K562 (cell line): ENCODE results near the gene STX3. TPM values are rescaled to one million over a fixed set of nuclear protein-coding genes. Genes with fewer than 3 reads are reported as not detected.
A peak's percentile ranks its signal among the peaks of the same experiment; 100 is the strongest.

Experiments used
- ATAC-seq: fragments of 200-7000 bp; cut with Tn5 transposase; 3 replicates; pipeline ENCODE4 v1.9.1; 2020; ENCODE audit warnings: moderate library complexity
- BruUV-seq: library from RNA; stranded (reverse); fragments of 400-500 nt; replicated peaks from 2 replicates; lab custom pipeline; 2021; lab: Mats Ljungman, UMichigan
- CTCF ChIA-PET: fragments of 300-600 bp; formaldehyde crosslinking; extraction: SDS; loops from one replicate; lab custom pipeline; 2021; ENCODE audit warnings: low intra/inter-chr PET ratio; lab: Yijun Ruan, JAX
- POLR2A ChIA-PET: fragments of 300-600, 350-650 bp; sonication (Branson Sonifier 250); formaldehyde crosslinking; extraction: SDS; loops from one replicate; lab custom pipeline; 2021; ENCODE audit warnings: antibody characterized with exemption, inconsistent platforms; lab: Yijun Ruan, JAX
- DNase-seq, 4 experiments: peaks; one replicate each; pipeline versions ENCODE4 v3.0.0 to v3.0.0-alpha.2; 2011 to 2018; ENCODE audit warnings: low spot score in 3 of 4, mixed read lengths in 3 of 4; ENCODE audit errors: extremely low read depth in 1 of 4
- FAIRE-seq: peaks from 2 replicates; lab custom pipeline; 2011; peaks lifted over from hg19 to GRCh38; lab: Jason Lieb, UNC
- H2AFZ ChIP-seq: 2 replicates; pipeline ENCODE4 v1.6.0; 2011; ENCODE audit warnings: low read depth, low read length, control low read depth, inconsistent platforms
- H3K27ac ChIP-seq: fragments of 200-600 bp; 3 replicates; pipeline ENCODE4 v1.8.0; 2011; ENCODE audit warnings: low read depth, mild to moderate bottlenecking, control low read depth, inconsistent platforms, low read length, moderate library complexity, mixed read lengths; ENCODE audit errors: extremely low read depth
- H3K27me3 ChIP-seq, 2 experiments: fragments of 300-600 bp in 1 of 2; 2 replicates in 1 of 2; 3 replicates in 1 of 2; pipeline versions ENCODE4 v1.6.0 to v1.8.0; 2011; ENCODE audit warnings: inconsistent platforms in 2 of 2, low read length in 2 of 2, mild to moderate bottlenecking in 1 of 2, mixed read lengths in 1 of 2, moderate library complexity in 1 of 2; ENCODE audit not compliant: control insufficient read depth in 2 of 2, insufficient read depth in 2 of 2
- H3K36me3 ChIP-seq: fragments of 300-600 bp; 3 replicates; pipeline ENCODE4 v1.8.0; 2011; ENCODE audit warnings: mild to moderate bottlenecking, low read length, inconsistent platforms; ENCODE audit not compliant: control insufficient read depth, insufficient read depth
- H3K4me1 ChIP-seq, 2 experiments: fragments of 200-600 bp in 1 of 2; replicated peaks in 1 of 2; 2 replicates in 1 of 2; 3 replicates in 1 of 2; pipeline versions ENCODE4 v1.5.1 to v1.8.0; 2011; ENCODE audit warnings: inconsistent platforms in 2 of 2, low read length in 2 of 2, mild to moderate bottlenecking in 1 of 2, mixed read lengths in 1 of 2, moderate library complexity in 1 of 2; ENCODE audit not compliant: control insufficient read depth in 2 of 2, insufficient read depth in 2 of 2
- H3K4me2 ChIP-seq: 2 replicates; pipeline ENCODE4 v1.6.1; 2011; ENCODE audit warnings: low read length, control low read depth, inconsistent platforms, mixed read lengths; ENCODE audit not compliant: insufficient read depth
- H3K4me3 ChIP-seq: fragments of 200-600 bp; sonication (generic), shearing (Covaris generic); 2 replicates; pipeline ENCODE4 v1.5.1; 2016; ENCODE audit warnings: control low read depth, inconsistent platforms
- H3K79me2 ChIP-seq: fragments of 200-600 bp; 3 replicates; pipeline ENCODE4 v1.8.0; 2011; ENCODE audit warnings: low read length, inconsistent platforms; ENCODE audit not compliant: control insufficient read depth, insufficient read depth
- H3K9ac ChIP-seq, 2 experiments: 2 replicates each; pipeline versions ENCODE4 v1.6.0 to v1.6.1; 2011; ENCODE audit warnings: low read depth in 2 of 2, low read length in 2 of 2, control low read depth in 1 of 2, inconsistent platforms in 1 of 2, mild to moderate bottlenecking in 1 of 2, mixed read lengths in 1 of 2; ENCODE audit not compliant: insufficient read depth in 1 of 2
- H3K9me1 ChIP-seq: one replicate; pipeline ENCODE4 v1.6.0; 2011; ENCODE audit warnings: inconsistent platforms, mild to moderate bottlenecking, low read length, moderate library complexity; ENCODE audit not compliant: control insufficient read depth, insufficient read depth
- H3K9me3 ChIP-seq: replicated peaks from 2 replicates; pipeline ENCODE4 v1.5.1; 2011; ENCODE audit warnings: low read depth, low read length, inconsistent platforms; ENCODE audit not compliant: control insufficient read depth, insufficient read depth
- H4K20me1 ChIP-seq: replicated peaks from 2 replicates; pipeline ENCODE4 v1.6.1; 2011; ENCODE audit warnings: low read length, inconsistent platforms, mixed read lengths; ENCODE audit not compliant: control insufficient read depth, insufficient read depth
- BRF1 ChIP-seq: IDR thresholded peaks from 3 replicates; pipeline ENCODE4 v1.6.1; 2011; ENCODE audit warnings: borderline replicate concordance, mild to moderate bottlenecking; ENCODE audit not compliant: insufficient read length; ENCODE audit errors: extremely low read depth
- NCOA1 ChIP-seq: fragments of 450-650 bp; IDR thresholded peaks from 2 replicates; pipeline ENCODE4 v1.6.1; 2016; ENCODE audit warnings: low read depth
- NFIC ChIP-seq: fragments of 450-650 bp; IDR thresholded peaks from 2 replicates; pipeline ENCODE4 v1.6.1; 2017; ENCODE audit warnings: mild to moderate bottlenecking, inconsistent platforms
- NFIX ChIP-seq: fragments of 250-450 bp; sonication (Bioruptor Pico); IDR thresholded peaks from 2 replicates; pipeline ENCODE4 v1.4.0; 2020; ENCODE audit warnings: low read depth, mild to moderate bottlenecking, moderate library complexity
- NR3C1 ChIP-seq: sonication (generic); formaldehyde crosslinking; IDR thresholded peaks from 2 replicates; pipeline ENCODE4 v1.8.1; 2022; ENCODE audit warnings: missing genetic modification reagents
- RBM39 ChIP-seq: fragments of 200-400 bp; formaldehyde crosslinking; optimal IDR thresholded peaks from 2 replicates; pipeline ENCODE3; 2018; ENCODE audit warnings: low read depth, low read length
- RFX7 ChIP-seq: fragments of 250-450 bp; sonication (Bioruptor Pico); IDR thresholded peaks from 2 replicates; pipeline ENCODE4 v1.5.1; 2021; ENCODE audit warnings: mild to moderate bottlenecking
- STAT5A ChIP-seq: IDR thresholded peaks from 2 replicates; pipeline ENCODE4 v1.6.1; 2012; ENCODE audit warnings: low read length, inconsistent platforms, borderline replicate concordance
- ZBED1 ChIP-seq: IDR thresholded peaks from 2 replicates; pipeline ENCODE4 v1.6.1; 2014
- ZNF253 ChIP-seq: fragments of 250-450 bp; sonication (Bioruptor Pico); conservative IDR thresholded peaks from 2 replicates; pipeline ENCODE4 v1.6.1; 2021; ENCODE audit warnings: mild to moderate bottlenecking
- ZNF79 ChIP-seq: fragments of 250-450 bp; sonication (Bioruptor Pico); IDR thresholded peaks from 2 replicates; pipeline ENCODE4 v1.4.0; 2020; ENCODE audit warnings: low read depth, mild to moderate bottlenecking, moderate library complexity
- WGBS: fragments of 100-300 bp; shearing (Covaris generic); methylation state at CpG from one replicate; pipeline ENCODE4 v1.1.6; 2016; ENCODE audit warnings: low coverage, mixed read lengths; ENCODE audit not compliant: insufficient coverage; ENCODE audit errors: missing lambda C conversion rate; 5-methylcytosine and 5-hydroxymethylcytosine counted together
- in situ Hi-C: fragments of 300-500 bp; cut with MboI; formaldehyde crosslinking; loops from 4 replicates; pipeline ENCODE4 v1.15.0; 2018; ENCODE audit warnings: inconsistent platforms, mixed read lengths
- intact Hi-C: fragments of 100-400 bp; cut with micrococcal nuclease; formaldehyde crosslinking; loops from 2 replicates; pipeline ENCODE4 v1.14.2; 2022
- polyA plus RNA-seq, 8 experiments: library from polyadenylated mRNA; depleted of rRNA in 4 of 8; stranded (reverse) in 5 of 8; unstranded in 3 of 8; fragments of >200 nt; fragmentation: Nextera tagmentation in 2 of 8; fragmentation: Illumina TruSeq in 1 of 8; extraction: Ambion mirVana in 2 of 8; extraction: Trizol in 1 of 8; gene quantifications; 2 replicates each; pipeline versions ENCODE4 v1.2.1 to v1.2.3, GENCODE V29; 2011 to 2014; ENCODE audit warnings: inconsistent platforms in 1 of 8, missing spikeins in 1 of 8
- total RNA-seq, 7 experiments: library from RNA; depleted of rRNA in 6 of 7; stranded (reverse); fragments of >200 nt in 6 of 7; fragmentation: Illumina TruSeq in 2 of 7; extraction: Trizol in 2 of 7; gene quantifications; 2 replicates each; pipeline versions ENCODE4 v1.2.1 to v1.2.3, GENCODE V29; 2011 to 2021; ENCODE audit warnings: low replicate concordance in 1 of 7
- TF ChIP-seq, protein P1 (sequence below), 3 experiments: fragments of 200-800 bp in 1 of 3; fragments of 250-450 bp in 1 of 3; fragments of 450-650 bp in 1 of 3; sonication (Bioruptor Pico) in 1 of 3; sonication (Bioruptor generic) in 1 of 3; formaldehyde crosslinking in 1 of 3; IDR thresholded peaks; 2 replicates each; pipeline versions ENCODE4 v1.6.1 to v1.8.0; 2016 to 2022; ENCODE audit warnings: mild to moderate bottlenecking in 2 of 3, missing genetic modification characterization in 2 of 3, missing compliant biosample characterization in 1 of 3, moderate library complexity in 1 of 3
- TF ChIP-seq, protein P2 (sequence below): fragments of 450-650 bp; IDR thresholded peaks from 2 replicates; pipeline ENCODE4 v1.6.1; 2016; ENCODE audit warnings: low read depth

The STX3 gene
- total and polyA plus RNA-seq, 9 of the 15 experiments (the other 6 are each of a cell fraction or from before 2014, with no cell fraction given), result 12.0 to 91.6 (median 48.7) TPM

DNA sequence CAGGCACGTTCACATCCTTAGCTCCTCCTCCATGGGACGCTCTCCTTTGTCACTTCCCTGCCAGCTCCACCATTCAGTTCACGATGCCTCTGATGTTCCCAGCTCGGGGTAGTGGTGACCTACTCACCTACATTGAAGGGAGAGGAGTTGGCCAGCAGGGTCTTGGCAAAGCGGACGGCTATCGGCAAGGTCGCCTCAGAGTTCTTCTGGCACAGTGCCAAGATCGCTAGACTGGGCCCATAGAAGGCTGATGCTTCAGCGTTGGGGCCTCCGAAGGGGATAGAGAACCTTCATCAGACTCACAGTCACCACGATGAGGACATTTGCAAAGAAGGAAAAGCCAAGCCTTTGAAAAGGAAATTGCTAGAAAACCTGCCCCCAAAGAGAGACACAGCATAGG lies 87.1 kb downstream of the STX3 start:
- no peaks in the 10 kb centered on the region for H4K20me1 ChIP-seq
- H3K9me1 ChIP-seq, result no peaks in the 10 kb centered on the region
- H3K9ac ChIP-seq, result peak overlapping the region; percentile 15 to 76; a peak in 2 of 4 replicates
- in situ Hi-C loops (no loop called here), intact Hi-C loops (no loop called here)
- peak; percentile 44 to 64 (median 56) for DNase-seq
- no TSS peak for BruUV-seq
- no peaks in the 10 kb centered on the region for H3K27me3 ChIP-seq
- H3K79me2 ChIP-seq, result no peaks in the 10 kb centered on the region
- no peak for FAIRE-seq
- no peak overlapping the region for H3K4me3 ChIP-seq
- peak overlapping the region; percentile 70 for H3K4me2 ChIP-seq
- ChIA-PET POLR2A (no interaction called here), CTCF (no interaction called here)
- no peak overlapping the region for H3K27ac ChIP-seq
- WGBS, result 15% methylated on average over 12 of the region's 12 CpGs
- peaks cover 4 to 38% of the 10 kb centered on the region in 2 experiments; a peak in 4 of 5 replicates for H3K4me1 ChIP-seq
- H3K36me3 ChIP-seq, result no peaks in the 10 kb centered on the region
- peak; percentile 47 for ATAC-seq
- peak overlapping the region; percentile 69 for H2AFZ ChIP-seq
- H3K9me3 ChIP-seq, result no peaks in the 10 kb centered on the region
- TF ChIP-seq NR3C1 (CRISPR knock-in tag) (no peak), ZBED1 (no peak), ZNF253 (CRISPR knock-in tag) (no peak), STAT5A (no peak), ZNF79 (CRISPR knock-in tag) (no peak), NFIC (peak; percentile 100), BRF1 (no peak), NFIX (CRISPR knock-in tag) (peak; percentile 100), RFX7 (CRISPR knock-in tag) (no peak), NCOA1 (no peak), RBM39 (no peak)
- TF ChIP-seq, protein P1, sequence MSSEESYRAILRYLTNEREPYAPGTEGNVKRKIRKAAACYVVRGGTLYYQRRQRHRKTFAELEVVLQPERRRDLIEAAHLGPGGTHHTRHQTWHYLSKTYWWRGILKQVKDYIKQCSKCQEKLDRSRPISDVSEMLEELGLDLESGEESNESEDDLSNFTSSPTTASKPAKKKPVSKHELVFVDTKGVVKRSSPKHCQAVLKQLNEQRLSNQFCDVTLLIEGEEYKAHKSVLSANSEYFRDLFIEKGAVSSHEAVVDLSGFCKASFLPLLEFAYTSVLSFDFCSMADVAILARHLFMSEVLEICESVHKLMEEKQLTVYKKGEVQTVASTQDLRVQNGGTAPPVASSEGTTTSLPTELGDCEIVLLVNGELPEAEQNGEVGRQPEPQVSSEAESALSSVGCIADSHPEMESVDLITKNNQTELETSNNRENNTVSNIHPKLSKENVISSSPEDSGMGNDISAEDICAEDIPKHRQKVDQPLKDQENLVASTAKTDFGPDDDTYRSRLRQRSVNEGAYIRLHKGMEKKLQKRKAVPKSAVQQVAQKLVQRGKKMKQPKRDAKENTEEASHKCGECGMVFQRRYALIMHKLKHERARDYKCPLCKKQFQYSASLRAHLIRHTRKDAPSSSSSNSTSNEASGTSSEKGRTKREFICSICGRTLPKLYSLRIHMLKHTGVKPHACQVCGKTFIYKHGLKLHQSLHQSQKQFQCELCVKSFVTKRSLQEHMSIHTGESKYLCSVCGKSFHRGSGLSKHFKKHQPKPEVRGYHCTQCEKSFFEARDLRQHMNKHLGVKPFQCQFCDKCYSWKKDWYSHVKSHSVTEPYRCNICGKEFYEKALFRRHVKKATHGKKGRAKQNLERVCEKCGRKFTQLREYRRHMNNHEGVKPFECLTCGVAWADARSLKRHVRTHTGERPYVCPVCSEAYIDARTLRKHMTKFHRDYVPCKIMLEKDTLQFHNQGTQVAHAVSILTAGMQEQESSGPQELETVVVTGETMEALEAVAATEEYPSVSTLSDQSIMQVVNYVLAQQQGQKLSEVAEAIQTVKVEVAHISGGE (CRISPR knock-in tag; IDR thresholded peaks at IDR 0.05), result no peak
- TF ChIP-seq, protein P2, sequence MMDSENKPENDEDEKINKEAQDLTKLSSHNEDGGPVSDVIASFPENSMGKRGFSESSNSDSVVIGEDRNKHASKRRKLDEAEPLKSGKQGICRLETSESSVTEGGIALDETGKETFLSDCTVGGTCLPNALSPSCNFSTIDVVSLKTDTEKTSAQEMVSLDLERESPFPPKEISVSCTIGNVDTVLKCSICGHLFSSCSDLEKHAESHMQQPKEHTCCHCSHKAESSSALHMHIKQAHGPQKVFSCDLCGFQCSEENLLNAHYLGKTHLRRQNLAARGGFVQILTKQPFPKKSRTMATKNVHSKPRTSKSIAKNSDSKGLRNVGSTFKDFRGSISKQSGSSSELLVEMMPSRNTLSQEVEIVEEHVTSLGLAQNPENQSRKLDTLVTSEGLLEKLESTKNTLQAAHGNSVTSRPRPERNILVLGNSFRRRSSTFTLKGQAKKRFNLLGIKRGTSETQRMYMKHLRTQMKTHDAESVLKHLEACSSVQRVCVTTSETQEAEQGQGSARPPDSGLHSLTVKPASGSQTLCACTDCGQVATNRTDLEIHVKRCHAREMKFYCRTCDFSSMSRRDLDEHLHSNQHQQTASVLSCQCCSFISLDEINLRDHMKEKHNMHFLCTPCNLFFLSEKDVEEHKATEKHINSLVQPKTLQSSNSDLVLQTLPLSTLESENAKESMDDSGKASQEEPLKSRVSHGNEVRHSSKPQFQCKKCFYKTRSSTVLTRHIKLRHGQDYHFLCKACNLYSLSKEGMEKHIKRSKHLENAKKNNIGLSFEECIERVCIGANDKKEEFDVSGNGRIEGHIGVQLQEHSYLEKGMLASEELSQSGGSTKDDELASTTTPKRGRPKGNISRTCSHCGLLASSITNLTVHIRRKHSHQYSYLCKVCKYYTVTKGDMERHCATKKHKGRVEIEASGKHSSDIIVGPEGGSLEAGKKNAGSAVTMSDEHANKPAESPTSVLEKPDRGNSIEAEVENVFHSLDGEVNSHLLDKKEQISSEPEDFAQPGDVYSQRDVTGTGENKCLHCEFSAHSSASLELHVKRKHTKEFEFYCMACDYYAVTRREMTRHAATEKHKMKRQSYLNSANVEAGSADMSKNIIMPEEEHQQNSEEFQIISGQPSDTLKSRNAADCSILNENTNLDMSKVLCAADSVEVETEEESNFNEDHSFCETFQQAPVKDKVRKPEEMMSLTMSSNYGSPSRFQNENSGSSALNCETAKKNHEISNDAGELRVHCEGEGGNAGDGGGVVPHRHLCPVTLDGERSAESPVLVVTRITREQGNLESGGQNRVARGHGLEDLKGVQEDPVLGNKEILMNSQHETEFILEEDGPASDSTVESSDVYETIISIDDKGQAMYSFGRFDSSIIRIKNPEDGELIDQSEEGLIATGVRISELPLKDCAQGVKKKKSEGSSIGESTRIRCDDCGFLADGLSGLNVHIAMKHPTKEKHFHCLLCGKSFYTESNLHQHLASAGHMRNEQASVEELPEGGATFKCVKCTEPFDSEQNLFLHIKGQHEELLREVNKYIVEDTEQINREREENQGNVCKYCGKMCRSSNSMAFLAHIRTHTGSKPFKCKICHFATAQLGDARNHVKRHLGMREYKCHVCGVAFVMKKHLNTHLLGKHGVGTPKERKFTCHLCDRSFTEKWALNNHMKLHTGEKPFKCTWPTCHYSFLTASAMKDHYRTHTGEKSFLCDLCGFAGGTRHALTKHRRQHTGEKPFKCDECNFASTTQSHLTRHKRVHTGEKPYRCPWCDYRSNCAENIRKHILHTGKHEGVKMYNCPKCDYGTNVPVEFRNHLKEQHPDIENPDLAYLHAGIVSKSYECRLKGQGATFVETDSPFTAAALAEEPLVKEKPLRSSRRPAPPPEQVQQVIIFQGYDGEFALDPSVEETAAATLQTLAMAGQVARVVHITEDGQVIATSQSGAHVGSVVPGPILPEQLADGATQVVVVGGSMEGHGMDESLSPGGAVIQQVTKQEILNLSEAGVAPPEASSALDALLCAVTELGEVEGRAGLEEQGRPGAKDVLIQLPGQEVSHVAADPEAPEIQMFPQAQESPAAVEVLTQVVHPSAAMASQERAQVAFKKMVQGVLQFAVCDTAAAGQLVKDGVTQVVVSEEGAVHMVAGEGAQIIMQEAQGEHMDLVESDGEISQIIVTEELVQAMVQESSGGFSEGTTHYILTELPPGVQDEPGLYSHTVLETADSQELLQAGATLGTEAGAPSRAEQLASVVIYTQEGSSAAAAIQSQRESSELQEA, result no peak
